ENCODE results near the gene TEC.
"Not testable (repeated sequence)": the region's sequence is repeated elsewhere in the genome, so short reads cannot be mapped to it uniquely, and the experiment has no call there.

TEC gene

GRCh38 chr4:48242511-48243195 is 27.0 kb downstream of the TEC start:
- no peak for DNase-seq (ENCODE audit: low read depth, low spot score)

GRCh38 chr4:48241731-48242130 is 27.9 kb downstream of the TEC start:
- no peak for DNase-seq (ENCODE audit: low read depth, low spot score)

DNA sequence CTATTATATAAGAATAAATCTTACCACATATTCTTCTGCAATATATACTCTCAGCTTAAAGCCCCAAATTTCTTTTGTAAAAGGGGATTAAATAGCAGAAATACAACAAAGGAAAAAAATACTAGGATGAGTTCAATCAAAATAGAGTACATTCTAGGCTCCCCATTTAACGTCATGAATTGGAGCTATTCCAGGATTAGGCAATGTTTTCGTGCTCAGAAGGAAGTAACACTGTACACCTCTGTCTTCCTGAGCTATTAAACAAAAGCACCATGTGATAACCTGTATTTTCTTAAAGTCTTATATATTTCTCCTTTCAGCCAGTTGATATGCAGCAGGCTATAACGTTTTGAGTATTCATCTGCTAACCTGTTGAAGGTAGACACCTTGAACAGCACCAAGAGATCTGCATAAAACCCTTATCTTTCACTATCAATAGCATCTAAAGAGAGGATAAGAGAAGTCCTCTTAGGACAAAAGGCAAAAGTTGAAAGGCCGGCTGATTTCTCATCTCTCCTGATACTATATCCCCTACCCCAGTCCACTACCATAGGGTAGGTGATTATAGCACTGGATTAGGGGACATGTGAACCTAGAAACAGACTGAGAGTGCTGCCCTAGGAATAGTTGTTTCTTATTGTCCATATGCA is 31.5 kb downstream of the TEC start:
- no peak for DNase-seq (ENCODE audit: low read depth, low spot score)

DNA sequence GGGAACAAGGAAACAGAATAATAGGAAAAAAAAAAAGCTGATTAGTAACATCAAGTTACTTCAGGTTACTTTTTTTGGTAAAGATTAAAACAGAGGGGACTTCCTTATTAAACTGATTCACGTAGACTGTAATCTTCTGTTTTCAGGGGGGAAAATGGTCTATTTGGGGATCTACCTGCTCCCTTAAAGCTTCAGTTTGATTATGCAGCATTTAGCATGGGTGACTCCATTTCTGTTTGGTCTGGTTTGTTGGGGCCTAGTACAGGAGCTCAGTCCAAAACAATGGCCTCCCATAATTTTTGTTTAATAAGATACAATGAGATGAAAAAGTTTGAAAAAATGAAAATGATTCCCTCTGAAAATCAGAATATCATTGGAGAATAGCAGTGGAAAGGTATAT is 34.6 kb downstream of the TEC start:
- DNase-seq (ENCODE audit: low read depth, low spot score), result no peak

DNA sequence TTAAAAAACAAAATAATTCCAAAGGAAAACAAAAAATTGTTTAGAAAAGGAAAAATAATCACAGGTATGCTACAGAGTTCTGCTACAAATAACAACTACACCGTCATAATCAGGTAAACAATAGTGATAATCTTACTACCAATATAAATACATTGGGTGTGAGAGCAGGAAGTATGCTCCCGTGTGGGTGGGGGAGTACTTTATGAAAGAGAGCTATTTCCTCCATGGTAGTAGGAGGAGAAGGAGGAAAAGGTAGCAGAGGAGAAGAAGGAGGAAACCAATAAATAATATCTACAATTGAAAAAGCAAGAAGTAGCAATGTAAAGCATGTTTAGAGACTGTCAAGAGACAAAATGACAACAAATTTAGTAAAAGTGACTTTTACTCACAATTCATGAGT is 35.1 kb downstream of the TEC start:
- DNase-seq (ENCODE audit: low read depth, low spot score), result no peak

- DNase-seq (ENCODE audit: low read depth, low spot score), result no peak
Measured at GRCh38 chr4:48228949-48229348, 40.7 kb downstream of the TEC start.

DNA sequence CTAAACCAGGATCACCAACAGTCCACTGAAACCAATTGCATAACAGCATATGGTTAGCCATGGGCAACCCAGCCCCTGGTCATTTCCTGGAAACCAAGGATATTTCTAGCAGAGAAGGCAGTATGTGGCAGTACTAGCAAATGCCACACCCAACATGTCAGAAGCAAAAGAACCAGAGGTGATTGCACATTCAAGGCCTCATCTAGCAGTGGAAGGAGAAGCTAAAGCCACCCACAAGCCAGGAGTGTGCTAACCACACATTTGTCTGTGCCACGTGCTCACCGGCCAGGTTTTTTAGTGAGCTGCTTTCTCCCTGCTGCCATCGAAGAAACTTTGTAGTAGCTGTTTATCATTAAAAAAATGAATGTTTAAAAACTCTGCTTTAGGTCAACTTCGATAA is 42.0 kb downstream of the TEC start:
- no peak for DNase-seq (ENCODE audit: low read depth, low spot score)

DNA sequence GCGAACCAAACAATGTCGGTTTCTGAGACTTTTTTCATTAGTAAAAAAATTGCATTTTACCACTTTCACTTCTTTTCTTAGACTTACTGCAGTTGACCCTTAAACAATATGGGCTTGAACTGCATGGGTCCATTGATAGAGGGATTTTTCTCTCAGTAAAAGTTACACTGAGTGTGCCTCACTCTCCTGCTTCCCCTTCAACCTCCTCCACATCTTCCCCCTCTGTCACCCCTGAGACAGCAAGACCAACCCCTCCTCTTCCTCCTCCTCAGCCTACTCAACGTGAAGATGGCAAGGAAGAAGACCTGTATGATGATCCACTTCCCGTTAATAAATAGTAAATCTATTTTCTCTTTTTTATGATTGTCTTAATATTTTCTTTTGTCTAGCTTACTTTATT is 43.4 kb downstream of the TEC start:
- no peak for DNase-seq (ENCODE audit: low read depth, low spot score)

- DNase-seq (ENCODE audit: low read depth, low spot score), result no peak
Measured at GRCh38 chr4:48225368-48226141, 44.1 kb downstream of the TEC start.

GRCh38 chr4:48224606-48225005 is 45.0 kb downstream of the TEC start:
- DNase-seq (ENCODE audit: low read depth, low spot score), result no peak

DNA sequence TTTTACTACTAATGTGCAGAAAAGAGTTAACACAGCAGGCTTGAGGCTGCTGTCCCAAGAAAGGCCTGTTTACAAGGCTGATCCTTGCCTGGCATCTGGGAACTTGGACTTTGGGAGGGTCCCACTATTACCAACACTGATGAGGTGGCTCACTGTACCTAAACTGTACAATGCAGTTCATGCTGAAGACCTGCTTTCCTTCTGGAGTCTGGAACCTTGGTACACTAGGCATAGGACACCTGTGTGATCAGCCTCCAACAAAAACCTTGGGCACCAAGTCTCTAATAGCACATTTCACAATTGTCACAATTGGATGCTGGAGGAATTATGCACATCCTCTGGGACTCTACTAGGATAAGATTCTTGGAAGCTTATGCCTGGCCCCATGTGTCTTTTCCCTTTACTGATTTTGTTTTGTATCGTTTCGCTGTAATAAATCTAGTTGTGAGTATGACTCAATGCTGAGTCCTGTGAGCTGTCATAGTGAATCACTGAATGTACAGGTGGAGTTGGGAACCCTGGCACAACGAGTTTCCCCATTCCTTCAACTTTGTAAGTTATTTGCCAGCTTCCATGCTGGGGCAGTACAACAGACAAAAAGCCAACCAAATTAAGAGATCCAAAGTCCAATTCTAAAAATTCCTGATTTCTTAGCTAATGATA is 45.9 kb downstream of the TEC start:
- no peak for DNase-seq (ENCODE audit: low read depth, low spot score)

- DNase-seq (ENCODE audit: low read depth, low spot score), result no peak
Measured at GRCh38 chr4:48222491-48222890, 47.1 kb downstream of the TEC start.

DNA sequence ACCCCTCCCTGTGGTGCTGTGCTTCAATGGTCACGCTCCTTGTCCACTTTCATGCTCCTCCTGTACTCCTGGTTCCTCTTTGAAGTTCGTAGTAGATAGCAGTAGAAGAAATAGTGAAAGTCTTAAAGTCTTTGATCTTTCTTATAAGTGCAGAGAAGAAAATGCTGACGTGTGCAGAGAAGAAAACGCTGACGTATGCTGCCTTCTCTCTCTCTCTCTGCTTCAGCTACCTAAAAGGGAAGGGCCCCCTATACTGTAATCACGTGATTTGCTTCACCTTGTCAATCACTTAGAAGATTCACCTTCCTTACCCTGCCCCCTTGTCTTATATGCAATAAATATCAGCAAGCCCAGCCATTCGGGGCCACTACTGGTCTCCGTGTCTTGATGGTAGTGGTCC is 50.2 kb downstream of the TEC start:
- DNase-seq (ENCODE audit: low read depth, low spot score), result not testable (repeated sequence)

DNA sequence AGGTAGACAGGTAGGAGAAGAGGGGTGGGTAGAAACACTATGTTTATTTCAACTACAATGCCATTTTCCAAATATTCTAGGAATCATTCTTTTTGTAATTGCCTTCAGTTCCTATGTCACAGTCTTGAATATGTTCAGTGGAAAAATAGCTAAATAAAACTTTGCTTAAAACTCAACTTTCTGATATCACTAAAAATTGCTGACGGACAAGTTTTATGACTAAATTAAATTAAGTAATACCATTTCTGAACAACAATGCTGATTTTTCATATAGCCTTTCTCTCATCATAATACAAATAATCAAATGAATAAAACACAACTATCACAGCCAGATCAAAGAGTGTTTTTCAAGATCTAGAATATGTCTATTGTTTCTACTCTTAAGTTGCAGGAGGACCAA is 53.1 kb downstream of the TEC start:
- DNase-seq (ENCODE audit: low read depth, low spot score), result no peak

GRCh38 chr4:48215977-48216376 is 53.7 kb downstream of the TEC start:
- no peak for DNase-seq (ENCODE audit: low read depth, low spot score)

DNA sequence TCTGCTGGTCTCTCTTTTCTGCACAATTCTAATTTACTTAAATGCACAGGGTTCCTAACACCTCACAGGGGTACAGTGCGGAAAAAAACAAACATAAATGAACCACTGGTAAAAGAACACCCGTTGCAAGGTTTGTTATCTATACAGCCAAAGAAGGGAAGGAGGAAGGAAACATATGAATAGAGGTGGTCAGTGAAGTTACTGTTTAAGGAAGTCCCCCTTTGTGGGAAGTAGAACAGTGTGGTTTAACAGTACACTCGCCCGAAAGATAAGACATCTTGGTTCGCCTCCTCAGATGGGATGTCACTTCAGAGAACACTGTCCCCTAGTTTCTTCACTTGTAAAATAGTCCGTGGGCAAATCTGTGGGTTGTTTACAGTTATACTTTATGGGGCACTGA is 57.5 kb downstream of the TEC start:
- no peak for DNase-seq (ENCODE audit: low read depth, low spot score)

DNA sequence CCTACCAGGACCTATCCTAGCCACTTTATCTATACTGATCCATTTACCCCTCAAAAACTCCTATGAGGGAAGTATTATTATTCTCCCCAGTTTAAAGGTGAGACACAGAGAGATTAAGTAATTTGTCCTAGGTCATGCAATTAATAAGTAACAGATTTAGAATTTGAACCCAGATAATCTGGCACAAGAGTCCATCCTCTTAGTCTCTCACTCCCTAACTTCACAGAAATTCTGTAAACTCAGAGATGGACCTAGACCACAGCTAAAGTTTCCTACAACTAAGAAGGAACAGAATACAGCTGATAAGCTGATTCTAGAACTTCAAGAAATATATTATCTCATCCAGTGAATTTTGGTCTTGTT is 58.7 kb downstream of the TEC start:
- DNase-seq (ENCODE audit: low read depth, low spot score), result no peak

- no peak for DNase-seq (ENCODE audit: low read depth, low spot score)
Measured at GRCh38 chr4:48205626-48206025, 64.0 kb downstream of the TEC start.

- no peak for DNase-seq (ENCODE audit: low read depth, low spot score)
Measured at GRCh38 chr4:48205107-48205506, 64.5 kb downstream of the TEC start.

- no peak for DNase-seq (ENCODE audit: low read depth, low spot score)
Measured at GRCh38 chr4:48203819-48204218, 65.8 kb downstream of the TEC start.

- no peak for DNase-seq (ENCODE audit: low read depth, low spot score)
Measured at GRCh38 chr4:48197643-48198237, 71.9 kb downstream of the TEC start.

Measured in smooth muscle cell of the brain vasculature (primary cell).